ENCODE data around the gene UBE2L3.
"Not testable (repeated sequence)": the region's sequence is repeated elsewhere in the genome, so short reads cannot be mapped to it uniquely, and the experiment has no call there.

The UBE2L3 gene

GRCh38 chr22:21599053-21599893, 31.8 kb downstream of the UBE2L3 start:
- DNase-seq (ENCODE audit: low read depth, low spot score): no peak

- no peak for DNase-seq (ENCODE audit: low read depth, low spot score)
These were observed 35.1 kb downstream of the UBE2L3 start for GRCh38 chr22:21602579-21602978.

GRCh38 chr22:21603973-21604372, 36.5 kb downstream of the UBE2L3 start:
- DNase-seq (ENCODE audit: low read depth, low spot score): no peak

GRCh38 chr22:21605887-21606564, 38.5 kb downstream of the UBE2L3 start:
- DNase-seq (ENCODE audit: low read depth, low spot score): no peak

GRCh38 chr22:21606775-21607174, 39.3 kb downstream of the UBE2L3 start:
- DNase-seq (ENCODE audit: low read depth, low spot score): no peak

GRCh38 chr22:21609556-21610157, 42.1 kb downstream of the UBE2L3 start:
- DNase-seq (ENCODE audit: low read depth, low spot score): not testable (repeated sequence)

- DNase-seq (ENCODE audit: low read depth, low spot score): no peak
These were observed 43.9 kb downstream of the UBE2L3 start for GRCh38 chr22:21611210-21611977.

GRCh38 chr22:21612858-21613257, 45.3 kb downstream of the UBE2L3 start:
- DNase-seq (ENCODE audit: low read depth, low spot score): no peak

GRCh38 chr22:21613553-21614233, 46.2 kb downstream of the UBE2L3 start:
- no peak for DNase-seq (ENCODE audit: low read depth, low spot score)

GRCh38 chr22:21615731-21616130, 48.2 kb downstream of the UBE2L3 start:
- DNase-seq (ENCODE audit: low read depth, low spot score): no peak

GRCh38 chr22:21617337-21617736, 49.8 kb downstream of the UBE2L3 start:
- DNase-seq (ENCODE audit: low read depth, low spot score): not testable (repeated sequence)

- no peak for DNase-seq (ENCODE audit: low read depth, low spot score)
These were observed 53.5 kb downstream of the UBE2L3 start for GRCh38 chr22:21621025-21621424.

GRCh38 chr22:21622011-21622918, 54.8 kb downstream of the UBE2L3 start:
- no peak for DNase-seq (ENCODE audit: low read depth, low spot score)

GRCh38 chr22:21622919-21623647, 55.6 kb downstream of the UBE2L3 start:
- DNase-seq (ENCODE audit: low read depth, low spot score): no peak

GRCh38 chr22:21623648-21623970, 56.1 kb downstream of the UBE2L3 start:
- DNase-seq (ENCODE audit: low read depth, low spot score): no peak

GRCh38 chr22:21624120-21624879, 56.8 kb downstream of the UBE2L3 start:
- no peak for DNase-seq (ENCODE audit: low read depth, low spot score)

- no peak for DNase-seq (ENCODE audit: low read depth, low spot score)
These were observed 57.6 kb downstream of the UBE2L3 start for GRCh38 chr22:21624880-21625791.
